GM12873 (cell line): ENCODE measurements around the gene MINDY4.

Experiments used
- CTCF ChIP-seq: IDR thresholded peaks from 2 replicates; pipeline ENCODE4 v1.5.1; 2012; ENCODE audit warnings: low read depth, mild to moderate bottlenecking, moderate library complexity, low read length, control low read depth; ENCODE audit not compliant: insufficient read depth; ENCODE audit errors: missing control alignments

Gene MINDY4

GRCh38 chr7:30729642-30730041 is 41.6 kb upstream of the MINDY4 start:
- no peak for TF ChIP-seq CTCF

- no peak for TF ChIP-seq CTCF
These were observed 41.1 kb upstream of the MINDY4 start for GRCh38 chr7:30730097-30730496.

GRCh38 chr7:30730996-30731395 is 40.2 kb upstream of the MINDY4 start:
- no peak for TF ChIP-seq CTCF

- no peak for TF ChIP-seq CTCF
These were observed 39.6 kb upstream of the MINDY4 start for GRCh38 chr7:30731581-30731980.

- no peak for TF ChIP-seq CTCF
These were observed 38.6 kb upstream of the MINDY4 start for GRCh38 chr7:30732606-30733005.

GRCh38 chr7:30733216-30733615 is 38.0 kb upstream of the MINDY4 start:
- no peak for TF ChIP-seq CTCF

GRCh38 chr7:30733691-30734090 is 37.5 kb upstream of the MINDY4 start:
- TF ChIP-seq CTCF = no peak
